ENCODE results near the gene CRABP2. TPM values are rescaled to one million over a fixed set of nuclear protein-coding genes. Genes with fewer than 3 reads are reported as not detected.

The CRABP2 gene
- total RNA-seq, 1 donor from 2014 or later = 97.7 TPM

- H3K4me3 ChIP-seq = no peak overlapping the region
- H3K9me3 ChIP-seq = no peaks in the 10 kb centered on the region
- intact Hi-C loops (cut with DNase I) = no loop called here
- H3K36me3 ChIP-seq = no peaks in the 10 kb centered on the region
- H3K4me1 ChIP-seq = peaks cover 51% of the 10 kb centered on the region
- DNase-seq (ENCODE audit: extremely low spot score in 2 of 2) = no peak
- peak overlapping the region; percentile 52 for H3K27ac ChIP-seq
- no peak for TF ChIP-seq POLR2A (IDR thresholded peaks at IDR 0.05)
- TF ChIP-seq, protein P1, sequence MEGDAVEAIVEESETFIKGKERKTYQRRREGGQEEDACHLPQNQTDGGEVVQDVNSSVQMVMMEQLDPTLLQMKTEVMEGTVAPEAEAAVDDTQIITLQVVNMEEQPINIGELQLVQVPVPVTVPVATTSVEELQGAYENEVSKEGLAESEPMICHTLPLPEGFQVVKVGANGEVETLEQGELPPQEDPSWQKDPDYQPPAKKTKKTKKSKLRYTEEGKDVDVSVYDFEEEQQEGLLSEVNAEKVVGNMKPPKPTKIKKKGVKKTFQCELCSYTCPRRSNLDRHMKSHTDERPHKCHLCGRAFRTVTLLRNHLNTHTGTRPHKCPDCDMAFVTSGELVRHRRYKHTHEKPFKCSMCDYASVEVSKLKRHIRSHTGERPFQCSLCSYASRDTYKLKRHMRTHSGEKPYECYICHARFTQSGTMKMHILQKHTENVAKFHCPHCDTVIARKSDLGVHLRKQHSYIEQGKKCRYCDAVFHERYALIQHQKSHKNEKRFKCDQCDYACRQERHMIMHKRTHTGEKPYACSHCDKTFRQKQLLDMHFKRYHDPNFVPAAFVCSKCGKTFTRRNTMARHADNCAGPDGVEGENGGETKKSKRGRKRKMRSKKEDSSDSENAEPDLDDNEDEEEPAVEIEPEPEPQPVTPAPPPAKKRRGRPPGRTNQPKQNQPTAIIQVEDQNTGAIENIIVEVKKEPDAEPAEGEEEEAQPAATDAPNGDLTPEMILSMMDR (IDR thresholded peaks at IDR 0.05) = no peak
- TF ChIP-seq POLR2AphosphoS5 (IDR thresholded peaks at IDR 0.05; ENCODE audit: insufficient read depth in 1 of 2, low read depth in 1 of 2) = no peak
- H3K27me3 ChIP-seq = no peaks in the 10 kb centered on the region
Measured at GRCh38 chr1:156694690-156694962, 10.8 kb downstream of the CRABP2 start.

DNA sequence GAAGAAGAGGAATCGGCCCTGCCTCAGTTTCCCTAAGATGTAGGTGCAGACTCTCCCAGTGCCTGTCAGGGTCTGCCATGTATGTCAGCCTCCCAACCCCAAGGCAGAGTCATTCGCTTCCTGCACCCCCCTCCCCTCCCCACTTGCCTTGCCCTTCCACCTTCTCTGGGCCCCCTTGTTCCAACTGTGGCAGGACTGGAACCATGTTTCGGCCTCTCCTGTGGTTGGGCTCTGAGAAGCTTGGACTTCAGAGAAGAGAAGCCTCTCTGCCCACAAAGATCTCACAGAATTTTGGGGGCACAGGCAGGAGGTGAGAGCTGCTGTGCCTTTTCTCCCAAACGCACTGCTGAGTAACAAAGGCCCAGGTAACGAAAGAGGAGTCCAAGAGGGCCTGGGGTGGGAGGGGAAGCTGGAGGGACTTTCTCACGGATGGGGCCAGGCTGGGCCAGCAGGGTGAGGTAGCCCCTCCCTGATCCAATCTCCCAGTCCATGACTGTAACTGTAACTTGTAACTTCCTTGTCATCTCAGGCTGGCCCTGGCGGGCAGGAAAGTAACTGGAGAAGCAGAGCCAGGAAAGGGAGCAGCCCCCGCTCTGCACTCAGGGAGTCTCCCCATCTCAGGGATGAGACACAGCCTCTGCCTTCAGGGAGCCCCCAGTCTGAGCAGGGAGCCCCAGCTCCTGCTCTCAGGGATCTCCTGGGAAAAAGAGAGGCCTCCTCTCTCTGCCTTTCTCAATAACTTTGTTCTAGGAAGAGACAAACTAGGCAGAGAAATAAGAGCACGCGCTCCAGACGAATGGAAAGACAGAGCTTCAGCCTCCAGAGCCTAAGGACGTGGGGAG lies 11.3 kb downstream of the CRABP2 start:
- H3K9me3 ChIP-seq = no peaks in the 10 kb centered on the region
- no peak overlapping the region for H3K4me3 ChIP-seq
- intact Hi-C loops (cut with DNase I) = no loop called here
- H3K36me3 ChIP-seq = no peaks in the 10 kb centered on the region
- H3K27ac ChIP-seq = peak overlapping the region; percentile 52
- TF ChIP-seq, protein P1 (IDR thresholded peaks at IDR 0.05) = no peak
- no peak for TF ChIP-seq POLR2A (IDR thresholded peaks at IDR 0.05)
- no peak for TF ChIP-seq POLR2AphosphoS5 (IDR thresholded peaks at IDR 0.05; ENCODE audit: insufficient read depth in 1 of 2, low read depth in 1 of 2)
- no peak for DNase-seq (ENCODE audit: extremely low spot score in 2 of 2)
- H3K4me1 ChIP-seq = peaks cover 56% of the 10 kb centered on the region
- H3K27me3 ChIP-seq = no peaks in the 10 kb centered on the region

GRCh38 chr1:156692925-156693847 lies 12.2 kb downstream of the CRABP2 start:
- H3K36me3 ChIP-seq = no peaks in the 10 kb centered on the region
- no peaks in the 10 kb centered on the region for H3K9me3 ChIP-seq
- H3K27ac ChIP-seq = peak overlapping the region; percentile 52
- no peak for DNase-seq (ENCODE audit: extremely low spot score in 2 of 2)
- H3K27me3 ChIP-seq = no peaks in the 10 kb centered on the region
- TF ChIP-seq, protein P1 (IDR thresholded peaks at IDR 0.05) = no peak
- TF ChIP-seq POLR2A (IDR thresholded peaks at IDR 0.05) (no peak), POLR2AphosphoS5 (IDR thresholded peaks at IDR 0.05; ENCODE audit: insufficient read depth in 1 of 2, low read depth in 1 of 2) (no peak)
- no peak overlapping the region for H3K4me3 ChIP-seq
- intact Hi-C loops (cut with DNase I) = no loop called here
- peaks cover 57% of the 10 kb centered on the region for H3K4me1 ChIP-seq

DNA sequence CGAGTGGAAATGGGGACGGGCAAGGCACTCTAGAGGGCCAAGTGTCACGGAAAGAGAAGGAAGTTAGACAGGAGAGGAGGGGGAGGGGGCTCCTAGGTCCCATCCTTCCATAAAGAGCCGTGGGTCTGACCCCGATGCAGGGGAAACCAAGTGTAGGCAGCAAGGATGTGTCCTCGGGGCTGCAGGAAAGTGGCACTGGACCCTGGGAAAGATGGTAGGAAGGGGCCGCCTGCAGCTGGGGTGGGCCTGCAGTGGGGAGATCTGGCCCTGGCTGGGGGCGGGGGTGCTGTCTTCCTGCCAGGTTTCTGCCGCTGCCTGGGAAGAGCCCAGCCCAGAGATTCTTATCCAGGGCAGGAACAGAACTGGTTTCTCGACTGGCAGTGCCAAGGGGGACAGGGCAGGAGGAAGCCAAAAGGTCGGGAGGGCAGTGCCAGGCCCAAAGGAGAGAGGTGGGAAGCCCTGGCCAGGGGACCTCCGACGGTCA lies 12.9 kb downstream of the CRABP2 start:
- Histone ChIP-seq H3K27ac (peak overlapping the region; percentile 52), H3K9me3 (no peaks in the 10 kb centered on the region), H3K4me1 (peaks cover 57% of the 10 kb centered on the region), H3K27me3 (no peaks in the 10 kb centered on the region), H3K36me3 (no peaks in the 10 kb centered on the region), H3K4me3 (no peak overlapping the region)
- TF ChIP-seq, protein P1 (IDR thresholded peaks at IDR 0.05) = no peak
- intact Hi-C loops (cut with DNase I) = no loop called here
- no peak for DNase-seq (ENCODE audit: extremely low spot score in 2 of 2)

All from vagina (tissue), 2 donors.